ENCODE results near the gene RIMS1.

Gene RIMS1

GRCh38 chr6:71902261-71902660, 15.9 kb downstream of the RIMS1 start:
- no peaks in the 10 kb centered on the region for H3K4me1 ChIP-seq (ENCODE audit: insufficient read depth, low read length)
- no peaks in the 10 kb centered on the region for H3K36me3 ChIP-seq (ENCODE audit: insufficient read depth, low read length)
- no peak overlapping the region for H3K4me3 ChIP-seq (ENCODE audit: low read length)
- H3K9me3 ChIP-seq (ENCODE audit: low read length): no peaks in the 10 kb centered on the region
- H3K27me3 ChIP-seq (ENCODE audit: insufficient read depth, low read length): no peaks in the 10 kb centered on the region
- H2AFZ ChIP-seq (ENCODE audit: low read depth, low read length): no peak overlapping the region

DNA sequence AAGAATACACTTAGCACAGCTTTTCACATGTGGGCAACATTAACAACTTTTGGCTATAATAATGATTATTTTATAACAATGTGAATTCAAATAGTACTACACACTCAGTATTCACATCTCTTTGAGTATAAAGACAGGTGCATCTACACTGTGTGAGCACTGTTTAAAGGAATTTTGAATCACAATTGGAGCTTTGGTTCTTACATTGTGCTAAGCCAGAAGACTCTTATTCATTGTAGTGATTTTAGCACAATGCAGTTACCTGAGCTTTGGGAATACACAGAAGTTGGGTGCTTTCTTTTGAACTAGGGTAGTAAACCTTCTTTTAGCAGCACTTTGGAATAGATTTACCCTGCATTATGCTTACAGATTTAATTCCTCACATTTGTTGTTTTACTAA, 20.5 kb downstream of the RIMS1 start:
- Histone ChIP-seq H3K27me3 (ENCODE audit: insufficient read depth, low read length) (no peaks in the 10 kb centered on the region), H3K4me1 (ENCODE audit: insufficient read depth, low read length) (no peaks in the 10 kb centered on the region), H3K4me3 (ENCODE audit: low read length) (no peak overlapping the region), H3K9me3 (ENCODE audit: low read length) (no peaks in the 10 kb centered on the region), H3K36me3 (ENCODE audit: insufficient read depth, low read length) (no peaks in the 10 kb centered on the region), H2AFZ (ENCODE audit: low read depth, low read length) (no peak overlapping the region)

DNA sequence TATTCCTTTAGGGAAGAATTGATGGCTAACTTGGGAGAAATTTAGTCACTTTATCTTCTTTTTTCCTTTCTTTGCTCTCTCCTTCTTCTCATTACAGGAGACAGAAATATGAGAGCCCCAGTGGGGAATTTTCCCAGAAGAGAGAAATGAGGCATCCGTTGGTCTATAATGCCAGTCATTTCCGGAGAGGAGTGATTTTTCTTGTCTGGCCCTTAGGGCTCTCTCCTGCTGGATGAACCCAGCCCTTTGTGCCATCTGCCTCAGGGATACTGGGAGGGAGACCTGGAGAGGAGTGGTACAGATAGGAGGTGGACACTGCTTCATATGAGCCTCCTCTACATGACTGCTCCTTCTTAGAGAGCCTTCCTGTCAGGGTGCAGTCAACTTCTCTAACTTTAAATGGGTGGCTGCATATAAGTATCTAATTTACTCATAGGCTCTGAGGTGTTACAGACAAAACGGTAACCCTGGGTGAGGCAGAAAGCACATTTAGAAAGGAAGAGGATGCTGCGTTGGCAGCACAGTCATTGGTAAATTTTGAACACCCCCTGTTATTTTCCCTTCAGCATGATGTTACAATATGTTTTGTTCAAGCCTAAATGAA, 21.9 kb downstream of the RIMS1 start:
- Histone ChIP-seq H3K36me3 (ENCODE audit: insufficient read depth, low read length) (no peaks in the 10 kb centered on the region), H3K27me3 (ENCODE audit: insufficient read depth, low read length) (no peaks in the 10 kb centered on the region), H3K4me3 (ENCODE audit: low read length) (no peak overlapping the region), H2AFZ (ENCODE audit: low read depth, low read length) (no peak overlapping the region), H3K4me1 (ENCODE audit: insufficient read depth, low read length) (no peaks in the 10 kb centered on the region), H3K9me3 (ENCODE audit: low read length) (no peaks in the 10 kb centered on the region)

GRCh38 chr6:71913444-71914234, 27.3 kb downstream of the RIMS1 start:
- Histone ChIP-seq H2AFZ (ENCODE audit: low read depth, low read length) (no peak overlapping the region), H3K4me3 (ENCODE audit: low read length) (no peak overlapping the region), H3K4me1 (ENCODE audit: insufficient read depth, low read length) (peaks cover 5% of the 10 kb centered on the region), H3K9me3 (ENCODE audit: low read length) (no peaks in the 10 kb centered on the region), H3K27me3 (ENCODE audit: insufficient read depth, low read length) (no peaks in the 10 kb centered on the region), H3K36me3 (ENCODE audit: insufficient read depth, low read length) (no peaks in the 10 kb centered on the region)

- no peak overlapping the region for H3K4me3 ChIP-seq (ENCODE audit: low read length)
- no peaks in the 10 kb centered on the region for H3K27me3 ChIP-seq (ENCODE audit: insufficient read depth, low read length)
- H3K36me3 ChIP-seq (ENCODE audit: insufficient read depth, low read length): no peaks in the 10 kb centered on the region
- H3K9me3 ChIP-seq (ENCODE audit: low read length): no peaks in the 10 kb centered on the region
- H3K4me1 ChIP-seq (ENCODE audit: insufficient read depth, low read length): no peaks in the 10 kb centered on the region
- H2AFZ ChIP-seq (ENCODE audit: low read depth, low read length): no peak overlapping the region
Observed at GRCh38 chr6:71929047-71929446, 42.7 kb downstream of the RIMS1 start.

DNA sequence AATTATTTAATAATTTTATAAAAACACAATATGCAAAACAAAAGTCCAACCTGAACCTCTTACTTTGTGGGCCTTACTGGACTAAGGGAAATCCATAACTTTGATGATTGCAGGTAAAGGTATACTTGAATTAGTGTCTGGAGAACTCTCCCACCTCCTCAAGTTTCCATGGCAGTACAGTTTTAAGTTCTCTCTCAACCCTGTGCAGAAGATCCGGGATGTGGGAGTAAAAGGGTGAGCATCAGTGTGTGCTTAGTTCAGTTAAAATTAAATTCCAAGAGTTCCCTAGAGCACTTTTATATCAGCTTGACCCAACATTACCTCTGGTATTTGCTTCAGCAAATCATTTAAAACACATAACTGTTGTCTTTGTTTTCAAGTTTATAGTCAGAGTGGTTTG, 47.5 kb downstream of the RIMS1 start:
- Histone ChIP-seq H3K4me1 (ENCODE audit: insufficient read depth, low read length) (no peaks in the 10 kb centered on the region), H3K27me3 (ENCODE audit: insufficient read depth, low read length) (no peaks in the 10 kb centered on the region), H3K36me3 (ENCODE audit: insufficient read depth, low read length) (no peaks in the 10 kb centered on the region), H3K4me3 (ENCODE audit: low read length) (no peak overlapping the region), H3K9me3 (ENCODE audit: low read length) (no peaks in the 10 kb centered on the region), H2AFZ (ENCODE audit: low read depth, low read length) (no peak overlapping the region)

DNA sequence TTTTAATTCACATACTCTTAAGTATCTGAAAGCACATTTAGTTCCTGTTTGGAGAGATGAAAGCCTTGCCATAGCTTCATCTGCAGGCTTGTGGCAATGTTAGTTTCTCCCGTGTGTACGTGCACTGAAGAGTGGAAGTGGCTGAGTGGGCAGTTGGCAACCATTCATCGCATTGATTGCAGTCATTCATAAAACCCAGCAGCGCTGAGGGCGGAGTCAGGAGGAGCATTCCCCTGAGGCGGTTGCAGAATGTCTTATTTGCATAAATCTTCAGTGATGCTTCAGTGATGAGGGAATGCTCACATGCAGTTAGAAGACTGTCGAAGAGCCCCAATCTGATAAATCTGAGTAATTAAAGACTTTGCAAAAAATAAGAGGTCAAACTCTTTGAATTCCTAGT, 79.1 kb downstream of the RIMS1 start:
- H2AFZ ChIP-seq (ENCODE audit: low read depth, low read length): no peak overlapping the region
- no peaks in the 10 kb centered on the region for H3K9me3 ChIP-seq (ENCODE audit: low read length)
- H3K4me1 ChIP-seq (ENCODE audit: insufficient read depth, low read length): peaks cover 14% of the 10 kb centered on the region
- no peak overlapping the region for H3K4me3 ChIP-seq (ENCODE audit: low read length)
- H3K36me3 ChIP-seq (ENCODE audit: insufficient read depth, low read length): no peaks in the 10 kb centered on the region
- no peaks in the 10 kb centered on the region for H3K27me3 ChIP-seq (ENCODE audit: insufficient read depth, low read length)

GRCh38 chr6:71967436-71967835, 81.1 kb downstream of the RIMS1 start:
- Histone ChIP-seq H3K4me1 (ENCODE audit: insufficient read depth, low read length) (peaks cover 14% of the 10 kb centered on the region), H3K4me3 (ENCODE audit: low read length) (no peak overlapping the region), H3K27me3 (ENCODE audit: insufficient read depth, low read length) (no peaks in the 10 kb centered on the region), H3K9me3 (ENCODE audit: low read length) (no peaks in the 10 kb centered on the region), H3K36me3 (ENCODE audit: insufficient read depth, low read length) (no peaks in the 10 kb centered on the region), H2AFZ (ENCODE audit: low read depth, low read length) (no peak overlapping the region)

GRCh38 chr6:71977884-71978283, 91.5 kb downstream of the RIMS1 start:
- Histone ChIP-seq H3K36me3 (ENCODE audit: insufficient read depth, low read length) (no peaks in the 10 kb centered on the region), H3K4me1 (ENCODE audit: insufficient read depth, low read length) (no peaks in the 10 kb centered on the region), H3K9me3 (ENCODE audit: low read length) (no peaks in the 10 kb centered on the region), H3K27me3 (ENCODE audit: insufficient read depth, low read length) (no peaks in the 10 kb centered on the region), H3K4me3 (ENCODE audit: low read length) (no peak overlapping the region), H2AFZ (ENCODE audit: low read depth, low read length) (no peak overlapping the region)

GRCh38 chr6:71979911-71980310, 93.6 kb downstream of the RIMS1 start:
- no peaks in the 10 kb centered on the region for H3K9me3 ChIP-seq (ENCODE audit: low read length)
- no peak overlapping the region for H2AFZ ChIP-seq (ENCODE audit: low read depth, low read length)

DNA sequence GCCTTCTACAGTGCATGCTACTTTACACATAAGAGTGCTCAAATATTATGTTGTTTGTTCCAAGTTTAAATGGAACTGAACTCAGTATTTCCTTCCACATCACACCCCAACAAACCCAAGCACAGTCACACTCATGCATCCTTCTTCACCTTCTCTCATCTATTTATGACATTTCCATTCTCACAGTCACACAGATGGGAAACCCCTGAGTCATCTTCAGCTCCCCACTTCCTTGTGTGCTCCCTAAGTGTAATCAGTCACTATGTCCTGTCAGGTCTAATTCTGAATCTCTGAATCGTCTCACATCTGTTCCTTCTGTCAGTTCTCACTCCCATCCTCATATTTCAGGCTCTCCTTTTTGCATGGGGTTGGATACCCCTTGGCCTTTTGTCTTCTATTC, 96.0 kb downstream of the RIMS1 start:
- Histone ChIP-seq H2AFZ (ENCODE audit: low read depth, low read length) (no peak overlapping the region), H3K27me3 (ENCODE audit: insufficient read depth, low read length) (no peaks in the 10 kb centered on the region), H3K4me1 (ENCODE audit: insufficient read depth, low read length) (no peaks in the 10 kb centered on the region), H3K36me3 (ENCODE audit: insufficient read depth, low read length) (no peaks in the 10 kb centered on the region), H3K9me3 (ENCODE audit: low read length) (no peaks in the 10 kb centered on the region), H3K4me3 (ENCODE audit: low read length) (no peak overlapping the region)

More at GRCh38 chr6:71979911-71980310, 93.6 kb downstream of the RIMS1 start:
- no peaks in the 10 kb centered on the region for H3K4me1 ChIP-seq (ENCODE audit: insufficient read depth, low read length)
- no peaks in the 10 kb centered on the region for H3K27me3 ChIP-seq (ENCODE audit: insufficient read depth, low read length)
- H3K4me3 ChIP-seq (ENCODE audit: low read length): no peak overlapping the region
- H3K36me3 ChIP-seq (ENCODE audit: insufficient read depth, low read length): no peaks in the 10 kb centered on the region

DNA sequence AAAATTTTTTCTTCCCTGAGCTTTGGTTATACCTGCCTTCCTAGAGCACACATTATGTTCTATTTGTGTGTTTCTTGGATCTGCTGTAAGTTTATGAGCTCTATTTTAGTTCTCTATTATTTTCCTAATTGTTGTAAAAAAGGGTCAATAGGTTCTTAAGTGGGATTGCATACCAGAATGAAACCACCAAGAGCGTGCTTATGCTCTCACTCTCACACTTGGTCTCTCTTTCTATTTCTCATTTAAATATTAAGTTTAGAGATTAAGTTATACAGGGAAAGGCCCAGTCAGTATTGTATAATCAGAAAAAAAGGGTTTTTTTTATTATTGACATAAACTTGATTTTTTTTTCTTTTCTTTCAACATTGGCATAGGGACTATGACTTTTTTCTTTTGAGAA, 96.8 kb downstream of the RIMS1 start:
- Histone ChIP-seq H3K36me3 (ENCODE audit: insufficient read depth, low read length) (no peaks in the 10 kb centered on the region), H3K9me3 (ENCODE audit: low read length) (no peaks in the 10 kb centered on the region), H2AFZ (ENCODE audit: low read depth, low read length) (no peak overlapping the region), H3K4me3 (ENCODE audit: low read length) (no peak overlapping the region), H3K4me1 (ENCODE audit: insufficient read depth, low read length) (no peaks in the 10 kb centered on the region), H3K27me3 (ENCODE audit: insufficient read depth, low read length) (no peaks in the 10 kb centered on the region)

DNA sequence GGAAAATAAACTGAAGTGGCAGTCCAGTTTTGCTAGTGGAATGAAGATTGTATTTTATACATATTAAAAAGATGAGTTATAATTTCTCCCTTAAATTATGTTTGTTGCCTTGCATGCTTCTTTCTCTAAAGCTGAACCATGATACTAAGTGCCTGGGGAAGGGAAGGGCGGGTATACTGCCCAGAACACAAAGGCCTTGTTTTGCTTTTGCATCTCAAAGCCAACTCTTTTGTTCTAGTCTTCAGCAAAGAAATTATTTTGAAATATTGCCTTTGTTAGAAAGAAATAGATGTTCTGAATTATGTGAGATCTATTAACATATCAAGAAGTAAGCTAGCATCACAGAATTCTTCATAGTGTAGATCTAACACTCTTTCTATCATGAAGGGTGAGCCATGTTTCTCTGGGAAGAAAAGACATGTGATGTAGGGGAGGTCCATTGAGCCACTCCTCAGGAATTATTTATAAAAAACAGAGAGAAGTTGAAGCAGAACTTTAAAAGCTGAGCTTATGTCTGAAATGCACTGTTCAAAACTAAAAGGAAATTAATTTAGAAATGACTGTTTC, 108.4 kb downstream of the RIMS1 start:
- Histone ChIP-seq H3K4me3 (ENCODE audit: low read length) (no peak overlapping the region), H3K27me3 (ENCODE audit: insufficient read depth, low read length) (no peaks in the 10 kb centered on the region), H3K36me3 (ENCODE audit: insufficient read depth, low read length) (no peaks in the 10 kb centered on the region), H3K9me3 (ENCODE audit: low read length) (no peaks in the 10 kb centered on the region), H3K4me1 (ENCODE audit: insufficient read depth, low read length) (peaks cover 4% of the 10 kb centered on the region), H2AFZ (ENCODE audit: low read depth, low read length) (no peak overlapping the region)

All from neuron (in vitro differentiated cells).